ENCODE measurements around the gene COL4A4. TPM values are rescaled to one million over a fixed set of nuclear protein-coding genes. Genes with fewer than 3 reads are reported as not detected.

COL4A4 gene
- total and polyA plus RNA-seq, 2 donors (not counting 3 experiments of a cell fraction or from before 2014, with no cell fraction given): not detected

GRCh38 chr2:226965376-226965775 is 198.6 kb downstream of the COL4A4 start:
- POLR2A ChIA-PET: no interaction called here
- H3K4me3 ChIP-seq (replicated peaks in 1 of 3; ENCODE audit: insufficient read depth in 1 of 3, low read depth in 1 of 3, low read length in 3 of 3): no peak overlapping the region
- no peaks in the 10 kb centered on the region for H3K79me2 ChIP-seq (ENCODE audit: control insufficient read depth, insufficient read depth, low read length)
- no peak overlapping the region for H3K27ac ChIP-seq (ENCODE audit: insufficient read depth, low read depth, low read length)
- no peaks in the 10 kb centered on the region for H3K27me3 ChIP-seq (ENCODE audit: control insufficient read depth in 2 of 2, insufficient read depth in 2 of 2, low read length in 2 of 2)
- H4K20me1 ChIP-seq (replicated peaks; ENCODE audit: control insufficient read depth, extremely low read depth, insufficient read depth, low read length): no peaks in the 10 kb centered on the region
- no peaks in the 10 kb centered on the region for H3K36me3 ChIP-seq (ENCODE audit: control insufficient read depth in 2 of 2, extremely low read depth in 1 of 2, insufficient read depth in 2 of 2, low read length in 2 of 2)
- TF ChIP-seq MAX (IDR thresholded peaks at IDR 0.05; ENCODE audit: insufficient read depth, insufficient read length) (no peak), CTCF (IDR thresholded peaks at IDR 0.05; ENCODE audit: extremely low read depth in 1 of 2, insufficient read depth in 1 of 2, low read depth in 1 of 2, low read length in 2 of 2) (no peak)
- DNase-seq (ENCODE audit: low read depth, low spot score) (no peak), FAIRE-seq (no peak)
- intact Hi-C loops (cut with micrococcal nuclease): no loop called here
- dilution Hi-C loops (cut with MboI; ENCODE audit: extremely low pct_ligation_motif_present, low sequenced_read_pairs): no loop called here
- CTCF ChIA-PET: no interaction called here
- no peaks in the 10 kb centered on the region for H3K4me1 ChIP-seq (ENCODE audit: control insufficient read depth, extremely low read depth, insufficient read depth, low read length)
- H3K4me2 ChIP-seq (ENCODE audit: insufficient read depth, low read length): no peak overlapping the region
- no TSS peak for BruUV-seq (replicated peaks)
- no peak overlapping the region for H3K9ac ChIP-seq (replicated peaks; ENCODE audit: extremely low read depth, insufficient read depth, low read length)
- H3K9me1 ChIP-seq (replicated peaks; ENCODE audit: control insufficient read depth, extremely low read depth, insufficient read depth, low read length): no peaks in the 10 kb centered on the region
- no peak overlapping the region for H2AFZ ChIP-seq (ENCODE audit: low read depth, low read length)
- no peaks in the 10 kb centered on the region for H3K9me3 ChIP-seq (replicated peaks; ENCODE audit: control insufficient read depth, insufficient read depth, low read length)

GRCh38 chr2:226963528-226963927 is 200.5 kb downstream of the COL4A4 start:
- ChIA-PET POLR2A (no interaction called here), CTCF (no interaction called here)
- no peak for DNase-seq (ENCODE audit: low read depth, low spot score)
- Histone ChIP-seq H3K79me2 (ENCODE audit: control insufficient read depth, insufficient read depth, low read length) (no peaks in the 10 kb centered on the region), H3K4me1 (ENCODE audit: control insufficient read depth, extremely low read depth, insufficient read depth, low read length) (no peaks in the 10 kb centered on the region), H3K9ac (replicated peaks; ENCODE audit: extremely low read depth, insufficient read depth, low read length) (no peak overlapping the region), H3K27ac (ENCODE audit: insufficient read depth, low read depth, low read length) (no peak overlapping the region), H4K20me1 (replicated peaks; ENCODE audit: control insufficient read depth, extremely low read depth, insufficient read depth, low read length) (no peaks in the 10 kb centered on the region), H3K27me3 (ENCODE audit: control insufficient read depth in 2 of 2, insufficient read depth in 2 of 2, low read length in 2 of 2) (no peaks in the 10 kb centered on the region), H3K36me3 (ENCODE audit: control insufficient read depth in 2 of 2, extremely low read depth in 1 of 2, insufficient read depth in 2 of 2, low read length in 2 of 2) (no peaks in the 10 kb centered on the region), H3K9me3 (replicated peaks; ENCODE audit: control insufficient read depth, insufficient read depth, low read length) (no peaks in the 10 kb centered on the region), H3K4me3 (replicated peaks in 1 of 3; ENCODE audit: insufficient read depth in 1 of 3, low read depth in 1 of 3, low read length in 3 of 3) (no peak overlapping the region), H3K4me2 (ENCODE audit: insufficient read depth, low read length) (no peak overlapping the region), H2AFZ (ENCODE audit: low read depth, low read length) (no peak overlapping the region), H3K9me1 (replicated peaks; ENCODE audit: control insufficient read depth, extremely low read depth, insufficient read depth, low read length) (no peaks in the 10 kb centered on the region)
- dilution Hi-C loops (cut with MboI; ENCODE audit: extremely low pct_ligation_motif_present, low sequenced_read_pairs) (no loop called here), intact Hi-C loops (cut with micrococcal nuclease) (no loop called here)
- no TSS peak for BruUV-seq (replicated peaks)
- TF ChIP-seq MAX (IDR thresholded peaks at IDR 0.05; ENCODE audit: insufficient read depth, insufficient read length) (no peak), FOS (IDR thresholded peaks at IDR 0.05; ENCODE audit: borderline replicate concordance, insufficient read depth, low read length) (no peak), MYC (IDR thresholded peaks at IDR 0.05; ENCODE audit: low read depth, low read length) (no peak), POLR2AphosphoS5 (IDR thresholded peaks at IDR 0.05; ENCODE audit: insufficient read depth, low read depth, low read length) (no peak), POLR2A (IDR thresholded peaks at IDR 0.05; ENCODE audit: low read depth, low read length) (no peak), JUN (IDR thresholded peaks at IDR 0.05; ENCODE audit: borderline replicate concordance, insufficient read depth, insufficient read length, low read depth) (no peak), GATA2 (IDR thresholded peaks at IDR 0.05; ENCODE audit: insufficient read depth, insufficient read length, low read depth, low read length) (no peak), EZH2 (IDR thresholded peaks at IDR 0.05; ENCODE audit: borderline replicate concordance, low read depth, low read length, severe bottlenecking) (no peak), CTCF (IDR thresholded peaks at IDR 0.05; ENCODE audit: extremely low read depth in 1 of 2, insufficient read depth in 1 of 2, low read depth in 1 of 2, low read length in 2 of 2) (no peak)
- no peak for FAIRE-seq
